Measurements from ENCODE around the gene GTF2A1L. TPM values are rescaled to one million over a fixed set of nuclear protein-coding genes. Genes with fewer than 3 reads are reported as not detected.

The GTF2A1L gene
- total RNA-seq, 5 donors from 2014 or later (not counting 1 experiment from before 2014, with no cell fraction given) = not detected

DNA sequence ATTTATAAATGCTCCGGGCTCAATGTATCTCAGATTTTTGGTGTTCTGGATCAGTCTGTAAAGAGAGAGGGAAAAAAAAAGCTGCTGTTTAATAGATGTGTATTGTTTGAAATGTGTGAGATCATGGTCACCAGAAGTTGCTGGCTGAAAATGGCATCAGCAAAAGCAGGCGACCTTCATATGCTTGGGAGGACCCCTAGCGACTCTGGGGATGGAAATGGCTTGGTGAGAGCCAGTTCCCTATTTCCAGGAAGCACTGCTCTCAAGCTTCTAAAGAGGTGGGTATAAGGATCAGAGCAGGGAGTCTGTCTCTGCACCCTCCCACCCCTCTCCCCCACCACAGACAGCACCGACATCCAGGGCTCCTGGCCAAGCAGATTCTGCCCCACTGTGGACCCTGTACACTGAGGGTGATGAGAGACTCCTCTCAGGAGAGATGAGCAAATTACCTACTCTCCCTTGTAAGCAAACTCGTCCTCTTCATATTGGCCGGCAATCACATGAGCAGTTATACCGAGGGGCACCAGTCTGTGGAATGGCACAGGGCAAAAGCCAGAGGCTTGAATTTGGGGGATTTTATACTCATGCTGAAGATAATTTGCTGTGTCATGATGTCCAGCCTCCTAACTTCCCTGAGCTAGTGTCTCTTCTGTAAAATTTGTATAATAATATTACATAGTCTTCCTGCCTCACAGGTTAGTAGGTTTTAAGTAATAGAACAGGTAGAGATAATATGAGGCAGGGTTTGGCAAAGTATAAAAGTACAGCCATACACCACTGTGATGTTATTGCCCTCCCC lies 108.2 kb downstream of the GTF2A1L start:
- no peaks in the 10 kb centered on the region for H3K9me3 Mint-ChIP-seq
- no peak overlapping the region for H3K4me3 Mint-ChIP-seq
- ATAC-seq (replicated peaks in 1 of 4) (no peak), DNase-seq (no peak)
- Histone ChIP-seq H3K36me3 (ENCODE audit: control insufficient read depth in 2 of 2, extremely low read depth in 1 of 2, insufficient read depth in 1 of 2, low read length in 1 of 2) (no peaks in the 10 kb centered on the region), H3K27me3 (replicated peaks in 1 of 2; ENCODE audit: control insufficient read depth in 2 of 2, extremely low read depth in 1 of 2, insufficient read depth in 2 of 2, low read length in 1 of 2) (no peaks in the 10 kb centered on the region), H3K4me3 (ENCODE audit: control insufficient read depth in 1 of 2, extremely low read depth in 1 of 2, low read length in 1 of 2) (no peak overlapping the region), H3K4me1 (ENCODE audit: control insufficient read depth in 1 of 2, extremely low read depth in 1 of 2, insufficient read depth in 2 of 2, low read length in 2 of 2) (no peaks in the 10 kb centered on the region), H3K9me3 (no peaks in the 10 kb centered on the region), H3K27ac (ENCODE audit: low read length) (no peak overlapping the region)
- no peak overlapping the region for H3K27ac Mint-ChIP-seq
- H3K36me3 Mint-ChIP-seq = no peaks in the 10 kb centered on the region
- no peaks in the 10 kb centered on the region for H3K4me1 Mint-ChIP-seq
- 73% methylated on average over 3 of the region's 7 CpGs for WGBS (ENCODE audit: insufficient coverage)
- H3K27me3 Mint-ChIP-seq = peaks cover 4 to 6% of the 10 kb centered on the region in 2 donors
- POLR2A ChIA-PET = no interaction called here
- CTCF ChIA-PET = no interaction called here

DNA sequence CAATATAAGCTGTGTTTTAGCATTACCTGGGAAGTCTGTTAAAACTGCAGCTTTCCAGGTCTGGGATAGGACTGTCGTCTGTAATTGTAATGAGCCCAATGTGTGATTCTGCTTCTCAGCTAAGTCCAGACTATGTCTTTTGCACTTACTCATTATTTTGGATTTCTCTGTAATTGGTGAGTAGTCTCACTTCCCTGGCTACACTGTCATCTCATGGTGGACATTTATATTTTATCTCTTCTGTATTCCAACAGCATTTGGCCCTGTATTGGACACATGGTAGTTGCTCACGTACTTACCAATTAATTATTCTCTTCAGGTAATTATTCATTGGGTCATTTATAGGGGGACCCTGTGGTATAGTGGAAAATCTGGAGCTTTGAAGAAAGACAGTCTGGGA lies 109.9 kb downstream of the GTF2A1L start:
- Histone ChIP-seq H3K4me1 (ENCODE audit: control insufficient read depth in 1 of 2, extremely low read depth in 1 of 2, insufficient read depth in 2 of 2, low read length in 2 of 2) (no peaks in the 10 kb centered on the region), H3K4me3 (ENCODE audit: control insufficient read depth in 1 of 2, extremely low read depth in 1 of 2, low read length in 1 of 2) (no peak overlapping the region), H3K27ac (ENCODE audit: low read length) (no peak overlapping the region), H3K27me3 (replicated peaks in 1 of 2; ENCODE audit: control insufficient read depth in 2 of 2, extremely low read depth in 1 of 2, insufficient read depth in 2 of 2, low read length in 1 of 2) (no peaks in the 10 kb centered on the region), H3K36me3 (ENCODE audit: control insufficient read depth in 2 of 2, extremely low read depth in 1 of 2, insufficient read depth in 1 of 2, low read length in 1 of 2) (no peaks in the 10 kb centered on the region), H3K9me3 (no peaks in the 10 kb centered on the region)
- WGBS (ENCODE audit: insufficient coverage) = 80% methylated on average over 1 of the region's 2 CpGs
- H3K4me1 Mint-ChIP-seq = no peaks in the 10 kb centered on the region
- ChIA-PET CTCF (interaction anchor here in 1 of 2 donors (0.5 to 0.6 kb wide), 2 partner anchors 8 to 1339 kb away, joined by 4 to 6 read pairs; no protein-coding TSS in a partner anchor), POLR2A (no interaction called here)
- H3K4me3 Mint-ChIP-seq = no peak overlapping the region
- no peak overlapping the region for H3K27ac Mint-ChIP-seq
- DNase-seq (no peak), ATAC-seq (replicated peaks in 1 of 4) (no peak)
- peaks cover 3 to 14% of the 10 kb centered on the region in 2 donors for H3K27me3 Mint-ChIP-seq
- H3K9me3 Mint-ChIP-seq = no peaks in the 10 kb centered on the region
- H3K36me3 Mint-ChIP-seq = no peaks in the 10 kb centered on the region

DNA sequence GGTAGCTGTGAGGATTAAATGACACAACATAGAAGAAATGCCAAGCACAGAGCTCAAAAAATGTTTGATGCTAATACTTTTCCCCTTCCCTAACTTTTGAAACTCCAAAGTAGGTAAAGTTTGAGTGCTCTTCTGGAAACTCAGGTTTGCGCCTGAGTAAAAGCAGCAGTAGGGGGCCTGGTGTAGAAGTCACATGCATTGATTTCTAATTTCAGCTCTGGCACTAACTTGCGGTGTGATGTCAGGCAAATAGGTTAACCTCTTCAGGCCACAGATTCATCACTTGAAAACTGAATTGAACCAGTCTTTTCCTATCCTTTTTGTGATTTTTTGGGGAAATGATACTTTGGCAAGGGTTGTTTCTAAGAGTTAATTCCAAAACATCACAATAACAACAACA lies 110.6 kb downstream of the GTF2A1L start:
- H3K9me3 Mint-ChIP-seq = no peaks in the 10 kb centered on the region

DNA sequence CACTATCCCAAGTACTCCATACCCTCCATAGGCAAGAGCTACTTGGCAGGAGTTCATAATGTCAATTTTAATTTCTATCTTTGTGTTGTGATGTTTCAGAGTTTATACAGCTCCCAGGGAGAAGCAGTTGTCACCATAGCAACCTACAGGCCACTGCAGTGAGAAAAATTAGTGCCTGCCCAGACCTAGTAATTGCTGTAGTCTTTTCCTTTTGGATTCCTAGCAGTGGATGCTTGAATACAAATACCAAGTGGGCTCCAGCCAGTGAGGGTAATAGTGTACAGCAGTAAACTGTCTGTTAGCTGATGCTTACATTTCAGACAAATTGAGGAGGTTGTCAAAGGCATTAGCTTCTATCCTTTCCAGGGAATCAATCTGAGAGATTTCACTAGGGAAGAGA lies 111.2 kb downstream of the GTF2A1L start:
- ChIA-PET CTCF (no interaction called here), POLR2A (no interaction called here)
- ATAC-seq (replicated peaks in 1 of 4) (no peak), DNase-seq (no peak)
- H3K27ac Mint-ChIP-seq = no peak overlapping the region
- no peaks in the 10 kb centered on the region for H3K36me3 Mint-ChIP-seq
- Histone ChIP-seq H3K27me3 (replicated peaks in 1 of 2; ENCODE audit: control insufficient read depth in 2 of 2, extremely low read depth in 1 of 2, insufficient read depth in 2 of 2, low read length in 1 of 2) (peaks cover 0 to 2% of the 10 kb centered on the region in 2 experiments), H3K4me1 (ENCODE audit: control insufficient read depth in 1 of 2, extremely low read depth in 1 of 2, insufficient read depth in 2 of 2, low read length in 2 of 2) (no peaks in the 10 kb centered on the region), H3K36me3 (ENCODE audit: control insufficient read depth in 2 of 2, extremely low read depth in 1 of 2, insufficient read depth in 1 of 2, low read length in 1 of 2) (no peaks in the 10 kb centered on the region), H3K4me3 (ENCODE audit: control insufficient read depth in 1 of 2, extremely low read depth in 1 of 2, low read length in 1 of 2) (no peak overlapping the region), H3K27ac (ENCODE audit: low read length) (no peak overlapping the region), H3K9me3 (no peaks in the 10 kb centered on the region)
- H3K4me3 Mint-ChIP-seq = no peak overlapping the region
- no peaks in the 10 kb centered on the region for H3K4me1 Mint-ChIP-seq
- H3K9me3 Mint-ChIP-seq = no peaks in the 10 kb centered on the region
- peaks cover 4 to 20% of the 10 kb centered on the region in 2 donors for H3K27me3 Mint-ChIP-seq

More for the DNA sequence above, 110.6 kb downstream of the GTF2A1L start:
- CTCF ChIA-PET = interaction anchor here in 1 of 2 donors (0.6 kb wide), 1 partner anchor 9 kb away, joined by 4 read pairs; no protein-coding TSS in a partner anchor
- no peaks in the 10 kb centered on the region for H3K4me1 Mint-ChIP-seq
- POLR2A ChIA-PET = no interaction called here
- no peak overlapping the region for H3K4me3 Mint-ChIP-seq
- ATAC-seq (replicated peaks in 1 of 4) = no peak
- H3K36me3 Mint-ChIP-seq = no peaks in the 10 kb centered on the region
- Histone ChIP-seq H3K27me3 (replicated peaks in 1 of 2; ENCODE audit: control insufficient read depth in 2 of 2, extremely low read depth in 1 of 2, insufficient read depth in 2 of 2, low read length in 1 of 2) (peaks cover 0 to 2% of the 10 kb centered on the region in 2 experiments), H3K36me3 (ENCODE audit: control insufficient read depth in 2 of 2, extremely low read depth in 1 of 2, insufficient read depth in 1 of 2, low read length in 1 of 2) (no peaks in the 10 kb centered on the region), H3K9me3 (no peaks in the 10 kb centered on the region), H3K4me3 (ENCODE audit: control insufficient read depth in 1 of 2, extremely low read depth in 1 of 2, low read length in 1 of 2) (no peak overlapping the region), H3K4me1 (ENCODE audit: control insufficient read depth in 1 of 2, extremely low read depth in 1 of 2, insufficient read depth in 2 of 2, low read length in 2 of 2) (no peaks in the 10 kb centered on the region), H3K27ac (ENCODE audit: low read length) (no peak overlapping the region)
- no peak overlapping the region for H3K27ac Mint-ChIP-seq
- H3K27me3 Mint-ChIP-seq = peaks cover 4 to 18% of the 10 kb centered on the region in 2 donors
- no peak for DNase-seq
- WGBS (ENCODE audit: insufficient coverage) = no CpG with 5 or more reads among the region's 2 CpGs

Other genes starting within 250 kb of the GTF2A1L start
- 10 to 100 TPM; 31.4 to 44.1 (median 36.8) TPM for gene PPP1R21, start 177.1 kb upstream of the GTF2A1L start, total RNA-seq
- 1 to 10 TPM; 2.5 to 3.8 (median 2.6) TPM for gene STON1, start 87.7 kb upstream of the GTF2A1L start, total RNA-seq
- not detected for gene LHCGR, start 137.9 kb downstream of the GTF2A1L start, total RNA-seq

Measured in T-cell (primary cell).